Amygdala (tissue), 56 donors: Measurements from ENCODE around the gene CUX1.
"Not testable (repeated sequence)": the region's sequence is repeated elsewhere in the genome, so short reads cannot be mapped to it uniquely, and the experiment has no call there.

Experiments
- DNase-seq, 56 donors: peaks; one replicate each; lab custom pipeline; 2025; lab: John Stamatoyannopoulos, UW

The CUX1 gene

GRCh38 chr7:101911800-101912715 is 94.6 kb downstream of the CUX1 start:
- DNase-seq: no peak

DNA sequence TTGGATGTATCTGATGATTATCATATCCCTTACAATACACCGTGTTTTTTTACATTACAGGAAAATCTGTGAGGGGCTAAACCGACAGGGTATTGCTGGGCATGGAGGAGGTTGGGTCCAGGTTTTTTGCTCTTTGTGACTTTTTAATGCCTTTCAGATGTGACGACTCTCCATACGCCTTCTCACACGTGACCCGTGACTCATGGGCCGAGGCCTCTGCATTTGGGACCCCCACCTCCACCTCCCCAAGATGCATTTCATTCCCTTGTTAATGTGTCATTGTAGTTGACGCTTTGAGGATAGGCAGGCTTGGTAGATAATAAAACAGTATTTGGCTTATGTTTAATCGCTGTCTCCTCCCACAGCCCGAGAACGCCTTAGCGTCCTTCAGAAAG is 95.3 kb downstream of the CUX1 start:
- no peak for DNase-seq

DNA sequence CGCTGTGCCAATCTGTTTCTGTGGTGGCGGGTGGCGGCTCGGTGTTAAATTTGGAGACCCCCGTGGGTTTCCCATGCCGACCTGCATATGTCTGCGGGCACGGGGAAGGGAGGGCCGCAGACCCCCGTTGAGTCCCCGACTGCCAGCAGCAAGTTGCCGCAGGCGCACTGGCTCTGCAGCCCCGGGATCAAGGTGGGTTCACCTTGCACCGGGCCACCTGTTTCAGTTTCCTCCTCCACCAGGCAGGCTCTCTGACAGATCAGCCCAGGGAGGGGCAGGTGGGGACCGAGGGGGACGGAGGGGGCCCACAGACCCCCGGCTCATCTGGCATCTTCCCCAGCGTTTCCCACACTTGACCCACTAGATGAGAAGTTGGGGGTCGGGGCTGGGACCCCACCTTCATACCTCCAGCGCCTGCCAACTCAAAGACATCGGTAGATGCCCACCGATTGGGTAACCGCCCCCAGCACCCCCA is 95.9 kb downstream of the CUX1 start:
- DNase-seq: no peak

DNA sequence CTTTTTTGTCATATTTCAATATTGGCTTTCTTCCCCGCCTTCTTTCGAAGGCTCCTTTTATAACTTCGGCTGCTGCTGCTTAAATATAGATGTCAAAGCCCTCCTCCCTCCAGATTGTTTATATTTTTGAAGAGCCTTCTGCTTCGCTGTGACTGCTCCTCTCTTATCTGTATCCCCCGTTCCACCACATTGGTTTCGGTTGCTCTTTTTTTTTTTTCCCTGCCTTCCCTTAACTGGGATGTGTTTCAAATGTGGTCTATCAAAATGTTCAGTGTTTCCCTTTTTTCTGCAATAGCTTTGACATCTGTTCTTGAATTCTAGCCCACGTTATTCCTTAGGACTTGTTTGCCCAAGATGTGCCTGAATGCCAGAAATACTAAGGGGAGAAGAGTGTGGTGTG is 96.4 kb downstream of the CUX1 start:
- DNase-seq: no peak

GRCh38 chr7:101915000-101915399 is 97.6 kb downstream of the CUX1 start:
- peak in 11 of 56 donors; percentile 4 to 40 (median 12) for DNase-seq

DNA sequence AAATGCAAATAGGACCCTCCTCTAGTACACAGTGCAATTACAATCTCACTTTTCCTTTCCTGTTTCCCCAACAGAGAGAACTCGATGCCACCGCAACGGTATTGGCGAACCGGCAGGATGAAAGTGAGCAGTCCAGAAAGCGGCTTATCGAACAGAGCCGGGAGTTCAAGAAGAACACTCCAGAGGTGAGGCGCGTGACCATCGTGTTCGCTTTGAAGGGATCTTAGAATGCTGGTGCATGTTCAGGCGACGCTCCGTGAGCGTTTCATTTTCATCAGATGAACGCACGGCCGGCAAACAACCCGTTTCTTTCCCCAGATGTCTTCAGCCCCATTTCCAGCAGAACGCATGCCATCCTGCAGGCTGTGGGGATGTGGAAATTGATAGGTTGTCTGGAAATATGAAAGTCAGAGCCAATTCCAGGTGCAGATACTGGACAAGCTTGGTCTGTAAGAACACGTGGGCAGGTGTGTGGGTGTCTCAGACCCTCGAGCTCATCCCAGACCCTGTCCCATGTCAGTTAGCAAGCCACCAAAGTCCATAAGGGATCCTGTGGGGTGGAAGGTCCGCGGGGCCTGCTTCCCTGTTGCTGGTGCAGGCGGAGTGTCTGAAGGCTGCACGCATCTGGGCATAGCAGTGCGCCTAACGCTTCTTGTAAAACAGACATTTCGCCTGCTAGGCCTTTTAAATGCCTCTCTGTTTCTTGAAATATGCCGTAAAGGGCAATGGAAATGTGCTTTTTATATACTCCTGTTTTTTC is 98.8 kb downstream of the CUX1 start:
- no peak for DNase-seq

GRCh38 chr7:101916876-101917275 is 99.5 kb downstream of the CUX1 start:
- no peak for DNase-seq

DNA sequence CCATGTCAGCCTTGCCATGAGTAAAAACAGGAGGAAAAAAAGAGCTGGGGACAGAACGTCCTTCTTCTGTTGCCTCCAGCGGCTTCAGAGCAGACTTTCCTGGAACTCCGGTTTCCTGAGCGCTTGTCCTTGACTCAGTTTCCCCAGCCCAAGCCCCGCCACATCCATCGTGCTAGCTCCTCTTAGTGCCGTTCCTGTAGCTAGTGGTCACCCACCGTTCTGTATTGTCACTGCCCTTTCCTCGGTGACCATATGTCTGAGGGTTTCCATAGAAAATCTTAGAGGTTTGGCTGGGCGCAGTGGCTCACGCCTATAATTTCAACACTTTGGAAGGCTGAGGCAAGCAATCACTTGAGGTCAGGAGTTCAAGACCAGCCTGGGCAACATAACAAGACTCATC is 100.1 kb downstream of the CUX1 start:
- no peak for DNase-seq

- no peak for DNase-seq
Measured at GRCh38 chr7:101918426-101918825, 101.0 kb downstream of the CUX1 start.

DNA sequence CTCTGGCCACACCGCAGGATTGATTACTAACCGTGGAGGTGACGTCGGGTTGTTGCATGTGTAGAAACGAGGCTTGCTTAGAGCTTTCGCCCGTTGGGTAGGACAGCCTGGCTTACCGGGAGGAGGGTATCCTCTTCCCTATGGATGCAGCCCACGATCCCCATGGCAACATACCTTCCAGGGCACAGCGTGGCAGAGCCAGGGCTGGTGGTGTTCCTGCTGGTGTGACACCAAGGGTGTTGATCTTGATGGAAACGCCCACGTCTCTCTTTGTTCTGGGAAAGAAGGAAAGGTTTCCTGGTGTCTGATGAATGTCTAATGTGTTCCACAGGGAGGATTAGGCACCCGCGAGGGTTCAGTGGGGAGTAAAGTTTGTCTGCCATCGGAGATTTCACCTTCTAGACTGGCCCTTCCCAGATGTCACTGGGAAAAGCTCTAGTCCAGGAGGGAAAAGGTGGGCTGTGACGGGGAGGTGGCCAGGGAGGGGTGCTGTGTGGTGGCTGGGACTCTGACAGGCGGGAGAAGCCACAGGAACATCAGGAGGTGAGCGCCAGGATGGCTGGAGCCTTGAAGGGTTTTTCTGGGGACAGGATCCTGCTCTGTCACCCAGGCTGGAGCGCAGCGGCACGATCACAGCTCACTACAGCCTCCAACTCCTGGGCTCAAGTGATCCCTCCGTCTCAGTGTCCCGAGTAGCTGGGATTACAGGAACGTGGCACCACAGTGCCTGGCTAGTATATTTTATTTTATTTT is 102.1 kb downstream of the CUX1 start:
- DNase-seq: no peak

- no peak for DNase-seq
Measured at GRCh38 chr7:101921061-101921460, 103.6 kb downstream of the CUX1 start.

GRCh38 chr7:101921546-101922489 is 104.4 kb downstream of the CUX1 start:
- DNase-seq: not testable (repeated sequence)

DNA sequence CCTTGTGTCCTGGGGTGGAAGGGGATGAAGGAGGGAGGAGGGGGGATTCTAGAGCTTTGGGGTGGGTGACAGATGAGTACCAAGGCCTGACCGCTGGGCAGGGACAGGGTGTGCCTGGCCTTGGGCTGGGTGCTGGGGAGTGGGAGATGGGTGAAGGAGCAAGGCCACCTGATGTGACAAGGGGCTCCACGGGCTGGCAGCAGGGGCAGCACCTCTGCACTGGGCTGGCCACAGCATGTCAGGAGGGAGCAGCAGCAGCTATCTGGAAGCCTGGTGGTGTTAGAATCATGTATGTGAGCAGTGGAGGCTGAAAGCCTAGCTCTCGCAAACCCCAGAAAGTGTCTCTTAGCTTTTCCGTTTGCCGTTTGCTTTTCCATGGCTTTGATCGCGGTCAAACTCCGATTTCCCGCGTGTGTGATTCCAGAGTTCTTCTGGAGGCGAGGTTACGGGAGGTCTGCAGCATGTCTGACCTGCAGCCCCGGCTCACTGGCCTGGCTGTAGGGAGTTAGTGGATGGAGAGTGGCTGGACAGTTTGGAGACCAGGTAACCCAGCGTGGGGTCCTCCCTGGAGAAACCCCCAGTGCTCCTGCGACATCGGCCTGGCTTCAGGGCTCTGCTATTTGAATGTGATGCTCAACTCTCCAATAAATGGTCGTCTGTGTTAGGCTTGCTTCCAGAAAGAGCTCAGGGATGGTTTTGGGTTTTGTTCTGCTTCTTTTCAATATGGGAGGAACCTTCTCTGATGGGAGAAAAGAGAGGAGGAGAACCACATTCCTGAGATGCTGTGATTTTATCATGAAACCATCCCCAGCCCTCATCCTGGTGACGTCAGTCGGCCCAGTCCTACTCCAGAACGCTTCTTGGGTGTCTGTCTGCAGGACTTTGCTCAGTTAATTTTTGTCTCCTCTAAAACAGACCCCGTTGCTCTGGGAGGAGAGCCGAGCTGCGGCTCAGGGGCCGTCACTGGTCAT is 105.5 kb downstream of the CUX1 start:
- DNase-seq: no peak

GRCh38 chr7:101923602-101923985 is 106.2 kb downstream of the CUX1 start:
- DNase-seq: no peak

DNA sequence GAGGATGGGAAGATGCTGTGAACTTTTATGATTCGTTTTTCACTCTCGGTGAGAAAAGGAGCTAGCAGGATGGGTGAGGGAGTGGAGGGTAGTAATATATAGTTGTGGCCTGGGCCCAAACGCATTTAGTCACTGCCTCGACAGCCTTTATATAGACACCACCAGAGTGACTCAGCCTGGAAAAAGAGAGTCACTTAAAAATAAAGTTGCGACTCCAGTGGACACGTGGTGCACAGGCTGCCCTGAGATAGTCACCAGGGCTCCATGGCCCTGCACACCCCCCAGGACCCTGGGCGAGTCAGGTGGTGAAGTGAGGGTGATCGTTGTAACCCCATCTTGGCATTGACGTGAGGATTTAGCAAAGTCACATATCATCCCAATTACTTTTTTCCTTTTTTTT is 106.7 kb downstream of the CUX1 start:
- no peak for DNase-seq

GRCh38 chr7:101926265-101926664 is 108.8 kb downstream of the CUX1 start:
- no peak for DNase-seq

- DNase-seq: no peak
Measured at GRCh38 chr7:101927389-101927788, 110.0 kb downstream of the CUX1 start.

DNA sequence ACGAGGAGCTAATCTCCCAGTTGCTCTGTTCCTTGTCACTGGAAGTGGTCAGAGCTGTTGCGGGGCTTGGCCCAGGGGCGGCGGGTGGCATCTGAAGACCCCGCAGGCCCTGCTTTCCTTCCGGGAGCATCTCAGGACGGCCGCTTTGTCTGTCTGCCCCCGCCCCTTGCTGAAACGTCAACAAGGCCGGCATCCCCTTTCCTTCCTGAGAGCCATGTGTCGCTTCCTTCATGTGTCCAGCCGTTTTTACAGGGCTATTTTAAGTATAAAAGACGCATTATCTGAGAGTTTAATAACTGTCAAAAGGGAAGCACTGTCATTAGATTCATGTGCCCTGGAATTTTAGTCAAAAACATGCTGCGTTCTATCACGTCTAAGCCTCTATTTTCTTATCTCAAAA is 110.4 kb downstream of the CUX1 start:
- DNase-seq: no peak

DNA sequence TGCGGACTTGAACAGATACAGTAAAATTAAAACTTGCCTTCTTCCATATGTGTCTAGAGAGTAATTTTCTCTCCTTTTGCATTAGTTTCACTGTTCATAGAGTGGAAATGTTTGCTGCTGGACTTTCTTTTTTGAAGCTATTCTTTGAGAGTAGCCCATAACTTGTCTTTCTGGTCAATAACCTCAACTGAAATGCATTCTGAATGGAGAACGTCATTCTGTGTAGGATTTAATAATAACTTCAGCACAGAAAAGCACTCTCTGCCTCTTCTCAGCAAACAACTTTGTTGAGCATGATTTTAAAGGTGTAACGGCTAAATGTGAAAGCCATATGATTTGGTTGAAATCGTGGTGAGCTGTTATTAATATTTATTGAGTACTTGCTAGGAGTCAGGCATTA is 111.8 kb downstream of the CUX1 start:
- no peak for DNase-seq
